ENCODE data around the gene SLC13A2. TPM values are rescaled to one million over a fixed set of nuclear protein-coding genes. Genes with fewer than 3 reads are reported as not detected.
"Not testable (repeated sequence)": the region's sequence is repeated elsewhere in the genome, so short reads cannot be mapped to it uniquely, and the experiment has no call there.

The SLC13A2 gene, protein sequence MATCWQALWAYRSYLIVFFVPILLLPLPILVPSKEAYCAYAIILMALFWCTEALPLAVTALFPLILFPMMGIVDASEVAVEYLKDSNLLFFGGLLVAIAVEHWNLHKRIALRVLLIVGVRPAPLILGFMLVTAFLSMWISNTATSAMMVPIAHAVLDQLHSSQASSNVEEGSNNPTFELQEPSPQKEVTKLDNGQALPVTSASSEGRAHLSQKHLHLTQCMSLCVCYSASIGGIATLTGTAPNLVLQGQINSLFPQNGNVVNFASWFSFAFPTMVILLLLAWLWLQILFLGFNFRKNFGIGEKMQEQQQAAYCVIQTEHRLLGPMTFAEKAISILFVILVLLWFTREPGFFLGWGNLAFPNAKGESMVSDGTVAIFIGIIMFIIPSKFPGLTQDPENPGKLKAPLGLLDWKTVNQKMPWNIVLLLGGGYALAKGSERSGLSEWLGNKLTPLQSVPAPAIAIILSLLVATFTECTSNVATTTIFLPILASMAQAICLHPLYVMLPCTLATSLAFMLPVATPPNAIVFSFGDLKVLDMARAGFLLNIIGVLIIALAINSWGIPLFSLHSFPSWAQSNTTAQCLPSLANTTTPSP
- total RNA-seq (not detected), polyA plus RNA-seq (under 1 TPM in 1 of 3 donors, not detected in 2; 0.21 TPM)
- long read RNA-seq, donor 1: 0 reads
- long read RNA-seq, donor 2: 0 reads

DNA sequence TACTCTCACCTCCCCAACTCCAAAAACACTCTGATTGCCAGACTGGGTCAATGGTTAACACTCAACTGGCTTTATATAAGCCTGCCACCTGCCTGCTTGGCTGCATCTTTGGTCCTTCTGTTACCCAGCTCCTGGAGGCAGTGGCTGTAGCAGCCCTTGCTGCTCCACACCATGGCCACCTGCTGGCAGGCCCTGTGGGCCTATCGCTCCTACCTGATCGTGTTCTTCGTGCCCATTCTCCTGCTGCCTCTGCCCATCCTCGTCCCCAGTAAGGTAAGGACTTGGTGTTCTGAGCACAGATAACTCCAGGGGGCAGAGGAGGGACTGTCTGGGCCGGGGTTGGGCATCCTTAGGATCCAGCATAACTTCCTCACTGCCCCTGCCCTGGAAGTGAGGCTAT, at the start of gene SLC13A2:
SLC13A2 (plus strand) TSS at position 103 of the 400 bp plus-strand sequence; CDS start at position 172, 69 bp downstream.
- Histone ChIP-seq H3K36me3 (ENCODE audit: insufficient read depth in 1 of 2, low read depth in 1 of 2) (no peaks in the 10 kb centered on the region), H3K4me1 (no peaks in the 10 kb centered on the region), H3K4me3 (no peak within 1 kb of the TSS), H3K27me3 (ENCODE audit: insufficient read depth in 3 of 3, low read length in 2 of 3) (no peaks in the 10 kb centered on the region), H3K27ac (no peak within 1 kb of the TSS), H3K9me3 (no peaks in the 10 kb centered on the region)
- WGBS, 3 donors: 67 to 68% (median 67%) methylated on average over 5 of the region's 5 CpGs
- no peak for DNase-seq
- intact Hi-C loops (cut with DNase I): no loop called here
- no peak for ATAC-seq
- TF ChIP-seq, protein P1, sequence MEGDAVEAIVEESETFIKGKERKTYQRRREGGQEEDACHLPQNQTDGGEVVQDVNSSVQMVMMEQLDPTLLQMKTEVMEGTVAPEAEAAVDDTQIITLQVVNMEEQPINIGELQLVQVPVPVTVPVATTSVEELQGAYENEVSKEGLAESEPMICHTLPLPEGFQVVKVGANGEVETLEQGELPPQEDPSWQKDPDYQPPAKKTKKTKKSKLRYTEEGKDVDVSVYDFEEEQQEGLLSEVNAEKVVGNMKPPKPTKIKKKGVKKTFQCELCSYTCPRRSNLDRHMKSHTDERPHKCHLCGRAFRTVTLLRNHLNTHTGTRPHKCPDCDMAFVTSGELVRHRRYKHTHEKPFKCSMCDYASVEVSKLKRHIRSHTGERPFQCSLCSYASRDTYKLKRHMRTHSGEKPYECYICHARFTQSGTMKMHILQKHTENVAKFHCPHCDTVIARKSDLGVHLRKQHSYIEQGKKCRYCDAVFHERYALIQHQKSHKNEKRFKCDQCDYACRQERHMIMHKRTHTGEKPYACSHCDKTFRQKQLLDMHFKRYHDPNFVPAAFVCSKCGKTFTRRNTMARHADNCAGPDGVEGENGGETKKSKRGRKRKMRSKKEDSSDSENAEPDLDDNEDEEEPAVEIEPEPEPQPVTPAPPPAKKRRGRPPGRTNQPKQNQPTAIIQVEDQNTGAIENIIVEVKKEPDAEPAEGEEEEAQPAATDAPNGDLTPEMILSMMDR (IDR thresholded peaks at IDR 0.05): no peak

DNA sequence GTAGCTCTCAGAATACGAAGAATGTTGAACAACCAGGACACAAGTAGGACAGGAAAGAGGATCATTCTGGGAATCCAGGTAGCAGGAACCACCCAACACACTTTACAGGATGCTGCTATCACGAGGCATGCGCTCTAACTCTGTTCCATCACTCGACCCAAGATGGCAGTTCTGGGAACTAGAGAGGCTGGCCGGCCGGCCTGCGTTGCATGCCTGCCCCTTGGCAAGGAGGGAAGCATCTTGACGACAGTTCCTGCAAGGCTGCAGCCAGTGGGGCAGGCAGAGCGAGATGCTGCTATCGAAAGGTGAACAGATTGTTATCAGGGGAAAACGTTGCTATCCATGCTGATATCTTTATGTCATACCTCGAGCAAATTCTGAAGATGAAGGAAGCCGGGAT, 48.2 kb upstream of the SLC13A2 start:
- DNase-seq: no peak
- TF ChIP-seq, protein P1 (IDR thresholded peaks at IDR 0.05): no peak
- 80 to 87% (median 84%) methylated on average over 13 of the region's 13 CpGs for WGBS, 3 donors
- no peaks in the 10 kb centered on the region for H3K36me3 ChIP-seq (ENCODE audit: insufficient read depth in 1 of 2, low read depth in 1 of 2)
- H3K27me3 ChIP-seq (ENCODE audit: insufficient read depth in 3 of 3, low read length in 2 of 3): peaks cover 0 to 9% (median 0%) of the 10 kb centered on the region in 3 donors
- intact Hi-C loops (cut with DNase I): loop anchor here in 1 of 2 donors (10.0 kb wide), 1 partner anchor 60 kb away; no protein-coding TSS in a partner anchor
- no peak overlapping the region for H3K27ac ChIP-seq
- ATAC-seq: no peak
- no peaks in the 10 kb centered on the region for H3K9me3 ChIP-seq
- H3K4me1 ChIP-seq: no peaks in the 10 kb centered on the region
- no peak overlapping the region for H3K4me3 ChIP-seq

DNA sequence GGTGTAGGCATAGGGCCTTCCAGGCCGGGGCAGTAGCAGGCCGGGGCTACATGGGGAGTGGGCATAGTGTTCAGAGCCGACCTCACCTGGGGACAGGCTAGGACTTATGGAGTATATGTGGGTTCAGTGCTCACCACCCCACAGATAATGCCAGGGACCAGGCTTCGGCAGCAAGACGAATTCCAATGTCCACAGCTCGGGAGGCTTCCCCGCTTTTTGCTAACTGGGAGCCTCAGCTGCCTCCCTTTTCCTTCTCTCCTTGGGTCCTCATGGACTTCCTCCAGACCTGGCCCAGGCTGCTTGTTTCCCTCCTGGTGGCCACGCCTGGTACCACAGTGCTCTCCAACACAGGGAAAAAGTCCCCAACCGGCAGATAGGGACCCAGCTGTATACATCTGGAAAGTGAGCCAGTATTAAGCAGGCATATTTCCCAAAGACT, 47.3 kb upstream of the SLC13A2 start:
- peaks cover 0 to 10% (median 0%) of the 10 kb centered on the region in 3 donors for H3K27me3 ChIP-seq (ENCODE audit: insufficient read depth in 3 of 3, low read length in 2 of 3)
- no peaks in the 10 kb centered on the region for H3K9me3 ChIP-seq
- intact Hi-C loops (cut with DNase I): loop anchor here in 1 of 2 donors (10.0 kb wide), 1 partner anchor 59 kb away; no protein-coding TSS in a partner anchor
- TF ChIP-seq, protein P1 (IDR thresholded peaks at IDR 0.05): no peak
- H3K4me1 ChIP-seq: no peaks in the 10 kb centered on the region
- no peaks in the 10 kb centered on the region for H3K36me3 ChIP-seq (ENCODE audit: insufficient read depth in 1 of 2, low read depth in 1 of 2)
- 65 to 73% (median 68%) methylated on average over 9 of the region's 9 CpGs for WGBS, 3 donors
- DNase-seq (no peak), ATAC-seq (no peak)
- no peak overlapping the region for H3K4me3 ChIP-seq
- no peak overlapping the region for H3K27ac ChIP-seq

DNA sequence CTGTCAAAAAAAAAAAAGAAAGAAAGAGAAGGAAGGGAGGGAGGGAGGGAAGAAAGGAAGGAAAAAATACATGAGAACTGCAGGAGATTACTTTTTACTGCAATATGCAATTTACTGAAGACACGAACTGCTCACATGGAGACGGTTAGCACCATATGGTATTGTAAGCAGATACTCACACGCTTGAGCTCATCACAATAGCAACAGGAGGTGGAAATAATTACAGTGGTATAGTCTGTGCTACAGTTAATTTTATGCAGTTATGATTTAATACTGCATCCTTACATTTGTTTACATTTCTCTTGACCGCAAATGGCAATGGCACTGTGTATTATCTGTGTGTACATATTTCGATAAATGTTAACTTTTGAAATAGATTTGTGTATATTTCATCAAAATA, 46.1 kb upstream of the SLC13A2 start:
- DNase-seq (no peak), ATAC-seq (no peak)
- no peak overlapping the region for H3K27ac ChIP-seq
- no peak overlapping the region for H3K4me3 ChIP-seq
- 63 to 67% (median 64%) methylated on average over 5 of the region's 5 CpGs for WGBS, 3 donors
- TF ChIP-seq, protein P1 (IDR thresholded peaks at IDR 0.05): no peak
- H3K9me3 ChIP-seq: no peaks in the 10 kb centered on the region
- no peaks in the 10 kb centered on the region for H3K36me3 ChIP-seq (ENCODE audit: insufficient read depth in 1 of 2, low read depth in 1 of 2)
- no peaks in the 10 kb centered on the region for H3K4me1 ChIP-seq
- peaks cover 0 to 18% (median 0%) of the 10 kb centered on the region in 3 donors for H3K27me3 ChIP-seq (ENCODE audit: insufficient read depth in 3 of 3, low read length in 2 of 3)
- intact Hi-C loops (cut with DNase I): loop anchor here in 1 of 2 donors (10.0 kb wide), 1 partner anchor 57 kb away; no protein-coding TSS in a partner anchor

DNA sequence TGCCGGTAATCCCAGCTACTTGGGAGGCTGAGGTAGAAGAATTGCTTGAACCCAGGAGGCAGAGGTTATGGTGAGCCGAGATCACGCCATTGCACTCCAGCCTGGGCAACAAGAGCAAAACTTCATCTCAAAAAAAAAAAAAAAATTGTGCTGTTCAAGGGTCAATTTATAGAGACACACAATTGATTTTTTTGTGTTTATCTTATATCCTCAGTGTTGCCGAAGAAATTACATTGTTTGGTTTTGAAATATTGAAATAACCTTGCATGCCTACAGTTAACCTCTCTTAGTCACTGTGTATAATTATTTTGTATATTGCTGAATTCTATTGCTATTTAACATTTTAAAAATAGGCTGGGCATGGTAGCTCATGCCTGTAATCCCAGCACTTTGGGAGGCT, 45.5 kb upstream of the SLC13A2 start:
- not testable (repeated sequence) for H3K4me3 ChIP-seq; DNase-seq; H3K9me3 ChIP-seq; H3K4me1 ChIP-seq; H3K27ac ChIP-seq; H3K36me3 ChIP-seq (ENCODE audit: insufficient read depth in 1 of 2, low read depth in 1 of 2); ATAC-seq
- intact Hi-C loops (cut with DNase I): loop anchor here in 1 of 2 donors (10.0 kb wide), 1 partner anchor 57 kb away; no protein-coding TSS in a partner anchor
- WGBS, 3 donors: 82 to 92% (median 82%) methylated on average over 4 of the region's 4 CpGs
- H3K27me3 ChIP-seq (ENCODE audit: insufficient read depth in 3 of 3, low read length in 2 of 3): peaks cover 0 to 20% (median 0%) of the 10 kb centered on the region in 3 donors
